IMR-90 (cell line): ENCODE measurements around the gene ANKRD1. TPM values are rescaled to one million over a fixed set of nuclear protein-coding genes. Genes with fewer than 3 reads are reported as not detected.

Experiments used
- ATAC-seq: fragments of 200-7000 bp; cut with Tn5 transposase; 2 replicates; pipeline ENCODE4 v1.9.1; 2020; ENCODE audit warnings: low read depth, mild to moderate bottlenecking, moderate library complexity
- BruUV-seq: library from RNA; stranded (reverse); fragments of 400-500 nt; replicated peaks from 2 replicates; lab custom pipeline; 2021; lab: Mats Ljungman, UMichigan
- CTCF ChIA-PET: fragments of 300-600 bp; formaldehyde crosslinking; extraction: SDS; loops from one replicate; lab custom pipeline; 2021; ENCODE audit warnings: antibody characterized with exemption; lab: Yijun Ruan, JAX
- POLR2A ChIA-PET: fragments of 300-600 bp; sonication (Branson Sonifier 250); formaldehyde crosslinking; loops from one replicate; lab custom pipeline; 2022; ENCODE audit warnings: antibody characterized with exemption; ENCODE audit not compliant: unreplicated experiment; lab: Charles Lee
- DNase-seq: peaks from one replicate; pipeline ENCODE4 v3.0.0; 2013
- H2AFZ ChIP-seq: replicated peaks from 2 replicates; pipeline ENCODE3; 2013; ENCODE audit warnings: low read length, mild to moderate bottlenecking; ENCODE audit not compliant: poor library complexity
- H2AK5ac ChIP-seq: 2 replicates; pipeline ENCODE4 v1.6.1; 2013; ENCODE audit warnings: low read depth, low read length, inconsistent platforms
- H2AK9ac ChIP-seq: replicated peaks from 2 replicates; pipeline ENCODE3; 2013; ENCODE audit warnings: mild to moderate bottlenecking, low read depth, low read length, moderate library complexity; ENCODE audit not compliant: poor library complexity
- H2BK120ac ChIP-seq: 2 replicates; pipeline ENCODE4 v1.6.1; 2013; ENCODE audit warnings: low read depth, low read length, inconsistent platforms
- H2BK15ac ChIP-seq: 3 replicates; pipeline ENCODE4 v1.6.1; 2013; ENCODE audit warnings: low read depth, low read length, inconsistent platforms
- H2BK20ac ChIP-seq: 2 replicates; pipeline ENCODE4 v1.6.1; 2013; ENCODE audit warnings: low read depth, mild to moderate bottlenecking, inconsistent platforms, low read length, moderate library complexity
- H2BK5ac ChIP-seq: 2 replicates; pipeline ENCODE4 v1.6.1; 2013; ENCODE audit warnings: mild to moderate bottlenecking, low read depth, low read length, inconsistent platforms; ENCODE audit not compliant: poor library complexity, severe bottlenecking
- H3K14ac ChIP-seq: replicated peaks from 2 replicates; pipeline ENCODE4 v1.6.1; 2013; ENCODE audit warnings: low read depth, low read length, inconsistent platforms
- H3K18ac ChIP-seq: 2 replicates; pipeline ENCODE4 v1.6.1; 2013; ENCODE audit warnings: low read depth, low read length, control low read depth
- H3K23ac ChIP-seq: 2 replicates; pipeline ENCODE4 v1.6.1; 2013; ENCODE audit warnings: low read depth, low read length, inconsistent platforms
- H3K27ac ChIP-seq: 2 replicates; pipeline ENCODE4 v1.5.1; 2013; ENCODE audit warnings: mild to moderate bottlenecking, control low read depth, low read length; ENCODE audit not compliant: insufficient read depth
- H3K27me3 ChIP-seq: 2 replicates; pipeline ENCODE4 v1.6.1; 2013; ENCODE audit warnings: low read length; ENCODE audit not compliant: control insufficient read depth, insufficient read depth
- H3K36me3 ChIP-seq: 2 replicates; pipeline ENCODE4 v1.6.1; 2013; ENCODE audit warnings: low read length, mixed read lengths; ENCODE audit not compliant: control insufficient read depth, insufficient read depth
- H3K4ac ChIP-seq: 2 replicates; pipeline ENCODE4 v1.6.1; 2013; ENCODE audit warnings: low read depth, low read length, inconsistent platforms
- H3K4me1 ChIP-seq: 2 replicates; pipeline ENCODE4 v1.6.1; 2013; ENCODE audit warnings: low read length, mixed read lengths; ENCODE audit not compliant: control insufficient read depth, insufficient read depth
- H3K4me2 ChIP-seq: 2 replicates; pipeline ENCODE4 v1.6.1; 2013; ENCODE audit warnings: low read depth, mild to moderate bottlenecking, control low read depth, low read length, moderate library complexity
- H3K4me3 ChIP-seq: 2 replicates; pipeline ENCODE4 v1.5.1; 2013; ENCODE audit warnings: low read depth, mild to moderate bottlenecking, control low read depth, low read length, moderate library complexity; ENCODE audit not compliant: insufficient read depth
- H3K56ac ChIP-seq: 2 replicates; pipeline ENCODE4 v1.6.1; 2013; ENCODE audit warnings: low read length, inconsistent platforms; ENCODE audit not compliant: insufficient read depth; ENCODE audit errors: extremely low read depth
- H3K79me1 ChIP-seq, 2 experiments: 2 replicates each; pipeline ENCODE4 v1.6.1; 2013; ENCODE audit warnings: low read length in 2 of 2, inconsistent platforms in 1 of 2, low read depth in 1 of 2
- H3K9ac ChIP-seq: 2 replicates; pipeline ENCODE4 v1.6.1; 2013; ENCODE audit warnings: low read depth, low read length, control low read depth
- H3K9me1 ChIP-seq: 2 replicates; pipeline ENCODE4 v1.6.1; 2013; ENCODE audit warnings: low read length, inconsistent platforms; ENCODE audit not compliant: insufficient read depth
- H3K9me3 ChIP-seq: 2 replicates; pipeline ENCODE4 v1.6.1; 2013; ENCODE audit warnings: low read length; ENCODE audit not compliant: control insufficient read depth, insufficient read depth
- H4K20me1 ChIP-seq: 2 replicates; pipeline ENCODE4 v1.6.1; 2013; ENCODE audit warnings: low read length, inconsistent platforms; ENCODE audit not compliant: insufficient read depth
- H4K5ac ChIP-seq: 2 replicates; pipeline ENCODE4 v1.6.1; 2013; ENCODE audit warnings: mild to moderate bottlenecking, low read depth, low read length, control low read depth
- H4K8ac ChIP-seq, 2 experiments: 2 replicates each; pipeline ENCODE4 v1.6.1; 2013; ENCODE audit warnings: low read depth in 2 of 2, low read length in 2 of 2, control low read depth in 1 of 2, inconsistent platforms in 1 of 2
- H4K91ac ChIP-seq: 2 replicates; pipeline ENCODE4 v1.6.1; 2013; ENCODE audit warnings: low read depth, low read length, inconsistent platforms; ENCODE audit not compliant: insufficient read depth
- BHLHE40 ChIP-seq: fragments of 150-350 bp; IDR thresholded peaks from 2 replicates; pipeline ENCODE4 v1.6.1; 2016; ENCODE audit warnings: mild to moderate bottlenecking, low read depth, low read length
- CEBPB ChIP-seq: IDR thresholded peaks from 2 replicates; pipeline ENCODE4 v1.6.1; 2012; ENCODE audit warnings: low read depth, low read length, improper control_type of control experiment
- FOS ChIP-seq: fragments of 150-350 bp; IDR thresholded peaks from 2 replicates; pipeline ENCODE4 v1.6.1; 2016; ENCODE audit warnings: low read depth, low read length
- MAFK ChIP-seq: IDR thresholded peaks from 2 replicates; pipeline ENCODE4 v1.6.1; 2012; ENCODE audit warnings: low read depth, low read length, improper control_type of control experiment
- NFE2L2 ChIP-seq: fragments of 150-350 bp; IDR thresholded peaks from 2 replicates; pipeline ENCODE4 v1.6.1; 2016; ENCODE audit warnings: low read depth, mild to moderate bottlenecking, low read length
- POLR2A ChIP-seq: IDR thresholded peaks from 2 replicates; pipeline ENCODE4 v1.6.1; 2012; ENCODE audit warnings: mild to moderate bottlenecking, low read depth, low read length
- RAD21 ChIP-seq: IDR thresholded peaks from 2 replicates; pipeline ENCODE4 v1.6.1; 2012; ENCODE audit warnings: low read length, improper control_type of control experiment
- RCOR1 ChIP-seq: IDR thresholded peaks from 2 replicates; pipeline ENCODE4 v1.6.1; 2012; ENCODE audit warnings: mild to moderate bottlenecking, low read length, improper control_type of control experiment; ENCODE audit not compliant: insufficient replicate concordance
- RFX5 ChIP-seq: IDR thresholded peaks from 2 replicates; pipeline ENCODE4 v1.8.0; 2012; ENCODE audit warnings: low read depth, mild to moderate bottlenecking, low read length, moderate library complexity
- SMC3 ChIP-seq: fragments of 150-350 bp; IDR thresholded peaks from 2 replicates; pipeline ENCODE4 v1.6.1; 2016; ENCODE audit warnings: low read depth, mild to moderate bottlenecking, antibody characterized with exemption, low read length, moderate library complexity
- WGBS, 2 experiments: methylation state at CpG; one replicate each; pipeline versions ENCODE4 v1.1.5 to v1.1.7; 2013; ENCODE audit warnings: missing lambda C conversion rate in 2 of 2; ENCODE audit not compliant: insufficient read length in 1 of 2; ENCODE audit errors: extremely low coverage in 2 of 2; 5-methylcytosine and 5-hydroxymethylcytosine counted together
- dilution Hi-C: fragments of 300-500 bp; cut with HindIII; formaldehyde crosslinking; loops from one replicate; pipeline ENCODE4 v1.14.3; 2018; ENCODE audit warnings: low sequenced_read_pairs; ENCODE audit not compliant: unreplicated experiment
- in situ Hi-C: fragments of 300-500 bp; cut with MboI; formaldehyde crosslinking; loops from 3 replicates; pipeline ENCODE4 v1.14.3; 2019; ENCODE audit warnings: low sequenced_read_pairs, inconsistent platforms, mixed read lengths
- intact Hi-C: fragments of 100-400 bp; cut with micrococcal nuclease; formaldehyde crosslinking; loops from 2 replicates; pipeline ENCODE4 v1.10.0; 2022
- polyA plus RNA-seq, 3 experiments: library from polyadenylated mRNA; depleted of rRNA; stranded (reverse); fragments of >200 nt; gene quantifications; 2 replicates each; pipeline ENCODE4 v1.2.3, GENCODE V29; 2012; ENCODE audit warnings: low replicate concordance in 1 of 3
- total RNA-seq: library from RNA; depleted of rRNA; stranded (reverse); fragments of >200 nt; gene quantifications from 2 replicates; pipeline ENCODE4 v1.2.3, GENCODE V29; 2012

ANKRD1 gene
- total and polyA plus RNA-seq, 2 of the 4 experiments (the other 2 are of a cell fraction), result 7.4 to 10.8 TPM

- Histone ChIP-seq H2BK20ac (peak overlapping the region; percentile 48; the same call in 1 of the 2 replicates), H2AFZ (no peak overlapping the region), H3K27ac (no peak overlapping the region), H3K9me1 (peaks cover 7% of the 10 kb centered on the region), H2BK15ac (0 out of 3 replicates have a peak overlapping the region, but pooled peaks have one; percentile 19), H3K18ac (no peak overlapping the region), H4K8ac (no peak overlapping the region), H3K4me2 (no peak overlapping the region), H2BK120ac (0 out of 2 replicates have a peak overlapping the region, but pooled peaks have one; percentile 21), H3K9ac (no peak overlapping the region), H3K36me3 (no peaks in the 10 kb centered on the region), H3K14ac (0 out of 2 replicates have a peak overlapping the region, but pooled peaks have one; percentile 25), H3K4me3 (no peak overlapping the region), H3K4ac (no peak overlapping the region), H3K79me1 (no peaks in the 10 kb centered on the region), H4K91ac (no peak overlapping the region), H2BK5ac (no peak overlapping the region), H2AK9ac (no peak overlapping the region), H3K4me1 (peaks cover 17% of the 10 kb centered on the region), H3K23ac (no peak overlapping the region), H3K56ac (no peak overlapping the region), H4K20me1 (no peaks in the 10 kb centered on the region), H4K5ac (no peak overlapping the region), H3K9me3 (no peaks in the 10 kb centered on the region), H3K27me3 (no peaks in the 10 kb centered on the region), H2AK5ac (peak overlapping the region; percentile 21; the same call in 1 of the 2 replicates)
- intact Hi-C loops, result no loop called here
- TF ChIP-seq SMC3 (no peak), RFX5 (no peak), RCOR1 (no peak), NFE2L2 (no peak), RAD21 (no peak), POLR2A (no peak), MAFK (no peak), BHLHE40 (no peak), CEBPB (no peak), FOS (no peak)
- ChIA-PET CTCF (interaction anchor here (0.7 kb wide), 1 partner anchor 40 kb away, joined by 3 read pairs; no protein-coding TSS in a partner anchor), POLR2A (no interaction called here)
- no CpG with 5 or more reads among the region's 2 CpGs for WGBS, 2 experiments
- DNase-seq, result no peak
- dilution Hi-C loops, result no loop called here
- no TSS peak for BruUV-seq
- ATAC-seq, result no peak
- in situ Hi-C loops, result no loop called here
Observed at GRCh38 chr10:90965720-90966119, 44.8 kb upstream of the ANKRD1 start.
